ENCODE measurements around the gene PHACTR3. TPM values are rescaled to one million over a fixed set of nuclear protein-coding genes. Genes with fewer than 3 reads are reported as not detected.

PHACTR3 gene
- total RNA-seq, 1 donor from 2014 or later, result 0.06 TPM

DNA sequence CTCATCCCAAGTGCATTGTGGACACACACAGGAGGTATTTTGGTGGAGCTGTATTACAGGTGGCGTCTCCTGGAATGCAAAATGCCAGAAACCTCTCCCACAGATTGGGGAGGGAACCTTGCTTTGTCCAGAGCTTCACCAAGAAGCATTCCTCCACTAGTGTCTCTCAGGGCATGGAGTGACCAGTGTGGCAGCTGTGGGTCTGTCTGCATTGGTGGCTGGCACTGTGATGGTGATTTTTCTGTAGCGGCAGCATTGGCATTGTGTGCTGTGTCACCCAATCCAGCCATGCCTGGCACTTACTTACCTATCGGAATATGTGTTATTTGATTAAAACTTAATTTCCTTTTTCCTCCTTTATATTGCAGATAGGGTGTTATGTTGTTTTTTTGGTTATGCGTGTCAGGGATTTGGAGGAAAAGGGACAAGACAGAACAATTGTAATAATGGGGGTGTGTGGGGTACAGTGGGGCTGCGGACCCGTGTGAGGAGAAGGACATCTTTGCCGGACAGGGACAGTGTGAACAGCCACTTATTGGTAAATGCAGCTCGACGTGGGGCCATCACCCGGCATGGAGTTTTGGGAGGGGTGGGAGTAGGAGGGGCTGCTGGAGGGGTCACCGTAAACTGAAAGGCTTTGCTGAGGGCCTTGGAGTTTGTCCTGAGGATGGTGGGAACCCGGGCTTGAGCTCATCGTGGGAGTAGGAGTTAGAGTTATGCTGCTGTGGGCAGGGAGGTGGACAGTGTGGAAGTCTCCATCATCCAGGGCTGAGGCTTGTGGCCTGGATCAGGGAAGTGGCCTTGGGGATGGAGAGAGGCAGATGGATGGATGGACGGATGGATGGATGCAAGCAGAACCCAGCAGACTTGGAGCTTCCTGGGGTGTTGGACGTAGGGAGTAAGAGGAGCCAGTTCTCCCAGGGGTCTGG lies 224.0 kb downstream of the PHACTR3 start:
- no peak overlapping the region for H3K4me3 ChIP-seq (ENCODE audit: low read depth, low read length)
- no peak for DNase-seq (ENCODE audit: low read depth)
- TF ChIP-seq, protein P1, sequence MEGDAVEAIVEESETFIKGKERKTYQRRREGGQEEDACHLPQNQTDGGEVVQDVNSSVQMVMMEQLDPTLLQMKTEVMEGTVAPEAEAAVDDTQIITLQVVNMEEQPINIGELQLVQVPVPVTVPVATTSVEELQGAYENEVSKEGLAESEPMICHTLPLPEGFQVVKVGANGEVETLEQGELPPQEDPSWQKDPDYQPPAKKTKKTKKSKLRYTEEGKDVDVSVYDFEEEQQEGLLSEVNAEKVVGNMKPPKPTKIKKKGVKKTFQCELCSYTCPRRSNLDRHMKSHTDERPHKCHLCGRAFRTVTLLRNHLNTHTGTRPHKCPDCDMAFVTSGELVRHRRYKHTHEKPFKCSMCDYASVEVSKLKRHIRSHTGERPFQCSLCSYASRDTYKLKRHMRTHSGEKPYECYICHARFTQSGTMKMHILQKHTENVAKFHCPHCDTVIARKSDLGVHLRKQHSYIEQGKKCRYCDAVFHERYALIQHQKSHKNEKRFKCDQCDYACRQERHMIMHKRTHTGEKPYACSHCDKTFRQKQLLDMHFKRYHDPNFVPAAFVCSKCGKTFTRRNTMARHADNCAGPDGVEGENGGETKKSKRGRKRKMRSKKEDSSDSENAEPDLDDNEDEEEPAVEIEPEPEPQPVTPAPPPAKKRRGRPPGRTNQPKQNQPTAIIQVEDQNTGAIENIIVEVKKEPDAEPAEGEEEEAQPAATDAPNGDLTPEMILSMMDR (conservative IDR thresholded peaks at IDR 0.05; ENCODE audit: low read depth, low read length), result no peak

DNA sequence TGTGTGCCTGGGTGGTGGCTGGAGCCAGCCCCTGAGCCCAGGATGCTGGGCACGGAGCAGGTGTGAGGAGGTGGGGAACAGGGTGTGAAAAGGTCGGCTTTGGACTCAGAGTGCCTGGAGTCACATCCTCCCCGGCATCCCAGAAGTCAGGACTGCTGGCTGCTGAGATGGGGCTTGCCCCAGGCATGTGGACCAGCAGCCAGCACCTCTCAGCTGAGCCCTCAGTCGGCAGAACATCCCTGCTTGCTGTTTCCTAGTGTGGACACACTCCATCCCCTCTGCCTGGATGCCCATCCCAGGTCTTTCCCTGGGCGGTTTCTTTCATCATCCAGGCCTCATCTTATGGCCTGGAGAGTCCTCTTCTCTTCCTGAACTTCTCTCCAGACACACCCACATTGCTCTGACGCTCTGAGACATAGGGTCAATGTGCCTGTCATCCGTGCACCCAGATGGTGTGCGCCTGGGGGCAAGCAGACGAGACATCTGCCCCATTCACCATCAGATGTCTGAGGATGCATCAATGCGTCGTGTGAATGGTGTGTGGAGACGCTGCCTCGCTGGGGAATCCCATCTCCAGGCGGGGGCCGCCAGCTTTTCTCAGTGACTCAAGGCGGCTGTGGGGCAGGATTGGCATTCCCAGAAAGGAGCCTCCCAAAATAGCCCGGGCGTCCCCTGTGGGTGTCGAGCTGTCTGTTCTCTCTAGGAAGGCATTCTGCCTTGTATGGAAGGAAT lies 224.9 kb downstream of the PHACTR3 start:
- DNase-seq (ENCODE audit: low read depth), result no peak
- TF ChIP-seq, protein P1 (conservative IDR thresholded peaks at IDR 0.05; ENCODE audit: low read depth, low read length), result no peak
- no peak overlapping the region for H3K4me3 ChIP-seq (ENCODE audit: low read depth, low read length)

DNA sequence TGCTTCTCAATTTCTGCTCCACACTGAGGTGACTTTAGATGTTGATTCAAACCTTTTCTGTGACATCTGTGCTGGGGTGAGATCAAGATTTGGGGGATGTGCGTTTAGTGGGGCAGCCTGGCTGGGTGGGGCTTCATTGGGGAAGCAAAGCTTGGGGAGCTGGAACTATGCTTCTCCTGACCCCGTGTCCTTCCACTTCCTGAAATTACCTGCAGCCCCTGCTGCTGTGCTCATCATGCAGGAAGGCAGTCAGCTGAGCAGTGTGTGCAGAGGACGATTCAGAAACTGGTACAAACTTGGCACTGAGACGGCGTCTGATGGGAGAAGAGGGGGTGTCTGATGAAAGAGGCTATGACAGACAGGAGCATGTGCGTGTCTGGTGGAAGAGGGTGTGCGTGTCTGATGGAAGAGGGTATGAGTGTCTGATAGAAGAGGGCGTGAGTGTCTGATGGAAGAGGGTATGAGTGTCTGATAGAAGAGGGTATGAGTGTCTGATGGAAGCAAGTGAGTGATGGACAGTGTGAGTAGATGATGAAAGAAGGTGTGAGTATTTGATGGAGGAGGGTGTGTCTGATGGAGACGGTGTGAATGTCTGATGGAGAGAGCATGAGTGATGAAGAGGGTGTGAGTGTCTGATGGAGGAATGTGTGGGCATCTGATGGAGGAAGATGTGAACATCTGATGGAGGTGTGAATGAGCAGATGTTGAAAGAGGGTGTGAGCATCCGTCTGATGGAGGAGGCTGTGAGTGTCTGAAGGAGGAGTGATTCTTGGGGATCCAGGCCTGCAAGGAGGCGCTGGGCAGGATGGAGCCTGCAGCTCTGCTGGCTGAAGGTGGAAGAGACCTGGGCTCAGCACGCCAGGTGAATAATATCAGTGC lies 225.7 kb downstream of the PHACTR3 start:
- TF ChIP-seq, protein P1 (conservative IDR thresholded peaks at IDR 0.05; ENCODE audit: low read depth, low read length), result no peak
- DNase-seq (ENCODE audit: low read depth), result no peak
- H3K4me3 ChIP-seq (ENCODE audit: low read depth, low read length), result no peak overlapping the region

DNA sequence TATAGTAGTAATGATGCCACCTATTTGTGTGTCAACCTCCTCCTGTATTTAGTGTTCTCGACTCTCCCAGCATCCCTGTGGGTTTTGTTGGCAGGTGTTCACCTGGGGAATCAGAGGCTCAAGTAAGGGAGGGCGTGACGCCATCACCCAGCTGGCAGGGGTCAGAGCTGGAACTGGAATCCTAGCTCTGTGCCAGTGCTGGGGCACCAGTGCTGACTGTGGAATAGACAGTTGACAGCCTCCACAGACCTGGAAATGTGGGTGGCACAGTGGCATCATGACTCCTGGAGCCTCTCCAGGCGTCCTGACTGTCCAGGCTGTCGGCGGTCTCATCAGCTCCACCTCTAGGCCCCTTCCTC lies 226.3 kb downstream of the PHACTR3 start:
- no peak overlapping the region for H3K4me3 ChIP-seq (ENCODE audit: low read depth, low read length)
- TF ChIP-seq, protein P1 (conservative IDR thresholded peaks at IDR 0.05; ENCODE audit: low read depth, low read length), result no peak
- no peak for DNase-seq (ENCODE audit: low read depth)

GRCh38 chr20:59831024-59831915 lies 226.9 kb downstream of the PHACTR3 start:
- TF ChIP-seq, protein P1 (conservative IDR thresholded peaks at IDR 0.05; ENCODE audit: low read depth, low read length), result no peak
- H3K4me3 ChIP-seq (ENCODE audit: low read depth, low read length), result no peak overlapping the region
- DNase-seq (ENCODE audit: low read depth), result no peak

- TF ChIP-seq, protein P1 (conservative IDR thresholded peaks at IDR 0.05; ENCODE audit: low read depth, low read length), result no peak
- H3K4me3 ChIP-seq (ENCODE audit: low read depth, low read length), result no peak overlapping the region
- no peak for DNase-seq (ENCODE audit: low read depth)
These were observed 227.6 kb downstream of the PHACTR3 start for GRCh38 chr20:59831916-59832270.
